HCT116 (cell line): ENCODE results near the gene ANXA4. TPM values are rescaled to one million over a fixed set of nuclear protein-coding genes. Genes with fewer than 3 reads are reported as not detected.

Experiments
- ATAC-seq: fragments of 200-7000 bp; cut with Tn5 transposase; 2 replicates; pipeline ENCODE4 v1.9.1; 2020; ENCODE audit warnings: mild to moderate bottlenecking, moderate library complexity
- BruUV-seq: library from RNA; stranded (reverse); fragments of 400-500 nt; replicated peaks from 2 replicates; lab custom pipeline; 2021; lab: Mats Ljungman, UMichigan
- CTCF ChIA-PET: fragments of 300-600 bp; sonication (Branson Sonifier 250); formaldehyde crosslinking; loops from one replicate; lab custom pipeline; 2021; ENCODE audit warnings: antibody characterized with exemption; lab: Charles Lee
- POLR2A ChIA-PET: fragments of 300-600, 350-600 bp; sonication (Branson Sonifier 250); formaldehyde crosslinking; loops from one replicate; lab custom pipeline; 2021; ENCODE audit warnings: antibody characterized with exemption; lab: Charles Lee
- RAD21 ChIA-PET, 2 experiments: fragments of 300-600 bp; sonication (Branson Sonifier 250); formaldehyde crosslinking; loops; one replicate each; lab custom pipeline; 2023; ENCODE audit warnings: low total read pairs in 2 of 2; ENCODE audit not compliant: uncharacterized antibody in 2 of 2, unreplicated experiment in 2 of 2, low non-redundant PET in 1 of 2; lab: Charles Lee
- DNase-seq: peaks from one replicate; pipeline ENCODE4 v3.0.0-alpha.2; 2010; ENCODE audit warnings: low read depth, low spot score
- H2AFZ ChIP-seq: fragments of 200-600 bp; shearing (Covaris generic), sonication (generic); 2 replicates; pipeline ENCODE4 v1.6.1; 2017; ENCODE audit warnings: low read depth, mixed run types, mixed read lengths, antibody characterized with exemption, low read length; ENCODE audit not compliant: poor library complexity, severe bottlenecking
- H3K27ac ChIP-seq: 2 replicates; pipeline ENCODE4 v1.5.1; 2012; ENCODE audit warnings: low read depth, low read length
- H3K27me3 ChIP-seq: fragments of 200-600 bp; sonication (generic); 2 replicates; pipeline ENCODE4 v1.6.1; 2016; ENCODE audit warnings: mixed run types, low read length, mixed read lengths; ENCODE audit not compliant: insufficient read depth
- H3K36me3 ChIP-seq, 2 experiments: fragments of 200-500 bp in 1 of 2; fragments of 200-600 bp in 1 of 2; sonication (Bioruptor generic) in 1 of 2; sonication (generic) in 1 of 2; 2 replicates each; pipeline versions ENCODE4 v1.5.1 to v1.6.1; 2014 to 2016; ENCODE audit warnings: low read length in 2 of 2, inconsistent platforms in 1 of 2, mixed read lengths in 1 of 2, mixed run types in 1 of 2; ENCODE audit not compliant: insufficient read depth in 2 of 2, control insufficient read depth in 1 of 2
- H3K4me1 ChIP-seq, 2 experiments: fragments of 200-600 bp in 1 of 2; sonication (generic) in 1 of 2; 2 replicates each; pipeline versions ENCODE4 v1.5.1 to v1.6.1; 2012 to 2017; ENCODE audit warnings: low read length in 2 of 2, inconsistent platforms in 1 of 2, mild to moderate bottlenecking in 1 of 2, mixed read lengths in 1 of 2, mixed run types in 1 of 2, moderate library complexity in 1 of 2; ENCODE audit not compliant: insufficient read depth in 2 of 2, control insufficient read depth in 1 of 2
- H3K4me2 ChIP-seq: fragments of 200-600 bp; sonication (generic); 2 replicates; pipeline ENCODE4 v1.6.1; 2017; ENCODE audit warnings: mixed run types, low read length, mixed read lengths
- H3K4me3 ChIP-seq, 2 experiments: fragments of 200-600 bp in 1 of 2; sonication (generic) in 1 of 2; replicated peaks in 1 of 2; 2 replicates each; pipeline ENCODE4 v1.5.1; 2011 to 2016; ENCODE audit warnings: low read length in 2 of 2, control low read depth in 1 of 2, low read depth in 1 of 2, mild to moderate bottlenecking in 1 of 2, mixed read lengths in 1 of 2, mixed run types in 1 of 2
- H3K79me2 ChIP-seq: fragments of 200-600 bp; sonication (generic); 2 replicates; pipeline ENCODE4 v1.6.1; 2017; ENCODE audit warnings: mild to moderate bottlenecking, mixed run types, low read length, moderate library complexity, mixed read lengths; ENCODE audit not compliant: insufficient read depth
- H3K9ac ChIP-seq: fragments of 200-600 bp; sonication (generic); 2 replicates; pipeline ENCODE4 v1.6.1; 2016; ENCODE audit warnings: low read length, mixed read lengths
- H3K9me2 ChIP-seq: fragments of 200-600 bp; sonication (generic), shearing (Covaris generic); 2 replicates; pipeline ENCODE4 v1.6.1; 2017; ENCODE audit warnings: mixed run types, mild to moderate bottlenecking, moderate library complexity; ENCODE audit not compliant: insufficient read depth
- H3K9me3 ChIP-seq, 2 experiments: fragments of 200-500 bp in 1 of 2; fragments of 200-600 bp in 1 of 2; sonication (Bioruptor generic) in 1 of 2; sonication (generic) in 1 of 2; 2 replicates each; pipeline ENCODE4 v1.6.1; 2014 to 2017; ENCODE audit warnings: low read length in 2 of 2, mixed read lengths in 2 of 2, inconsistent platforms in 1 of 2, low read depth in 1 of 2, mild to moderate bottlenecking in 1 of 2, mixed run types in 1 of 2, moderate library complexity in 1 of 2; ENCODE audit not compliant: control insufficient read depth in 1 of 2, insufficient read depth in 1 of 2
- H4K20me1 ChIP-seq: fragments of 200-600 bp; sonication (generic), shearing (Covaris generic); 2 replicates; pipeline ENCODE4 v1.6.1; 2017; ENCODE audit warnings: mixed run types, mild to moderate bottlenecking, moderate library complexity; ENCODE audit not compliant: insufficient read depth
- CTCF ChIP-seq, 3 experiments: fragments of 200-600 bp in 1 of 3; sonication (generic) in 1 of 3; IDR thresholded peaks in 2 of 3; conservative IDR thresholded peaks in 1 of 3; 2 replicates each; pipeline ENCODE4 v1.5.1; 2012 to 2017; ENCODE audit warnings: low read depth in 2 of 3, low read length in 2 of 3, antibody characterized with exemption in 1 of 3, borderline replicate concordance in 1 of 3, control low read depth in 1 of 3, mild to moderate bottlenecking in 1 of 3, mixed read lengths in 1 of 3, mixed run types in 1 of 3, moderate library complexity in 1 of 3; ENCODE audit not compliant: insufficient read depth in 1 of 3
- ELF1 ChIP-seq: IDR thresholded peaks from 2 replicates; pipeline ENCODE4 v1.6.1; 2012; ENCODE audit warnings: low read depth, borderline replicate concordance
- JUND ChIP-seq: IDR thresholded peaks from 2 replicates; pipeline ENCODE4 v1.6.1; 2012
- MAX ChIP-seq: IDR thresholded peaks from 2 replicates; pipeline ENCODE4 v1.6.1; 2012
- POLR2A ChIP-seq: IDR thresholded peaks from 2 replicates; pipeline ENCODE4 v1.7.0; 2011; ENCODE audit warnings: borderline replicate concordance; ENCODE audit not compliant: insufficient read depth, insufficient read length; ENCODE audit errors: extremely low read depth
- POLR2AphosphoS5 ChIP-seq: IDR thresholded peaks from 2 replicates; pipeline ENCODE4 v1.6.1; 2011; ENCODE audit warnings: mild to moderate bottlenecking, low read depth, low read length, moderate library complexity
- SIN3A ChIP-seq: IDR thresholded peaks from 2 replicates; pipeline ENCODE4 v1.6.1; 2012; ENCODE audit warnings: low read depth
- SP1 ChIP-seq: IDR thresholded peaks from 2 replicates; pipeline ENCODE4 v1.6.1; 2012; ENCODE audit warnings: low read depth
- SRF ChIP-seq: IDR thresholded peaks from 2 replicates; pipeline ENCODE4 v1.6.1; 2012; ENCODE audit warnings: low read depth
- YY1 ChIP-seq: IDR thresholded peaks from 2 replicates; pipeline ENCODE4 v1.6.1; 2011; ENCODE audit warnings: low read length, low read depth, moderate library complexity, mild to moderate bottlenecking; ENCODE audit not compliant: insufficient replicate concordance; ENCODE audit errors: extremely low read depth
- ZBTB33 ChIP-seq: IDR thresholded peaks from 2 replicates; pipeline ENCODE4 v1.6.1; 2011; ENCODE audit warnings: mild to moderate bottlenecking, low read length, moderate library complexity; ENCODE audit not compliant: insufficient replicate concordance; ENCODE audit errors: extremely low read depth
- ZFX ChIP-seq: fragments of 450-650 bp; IDR thresholded peaks from 2 replicates; pipeline ENCODE4 v1.6.1; 2017
- intact Hi-C: fragments of 100-400 bp; cut with micrococcal nuclease; formaldehyde crosslinking; loops from 2 replicates; pipeline ENCODE4 v1.10.0; 2022
- total RNA-seq: library from RNA; stranded (reverse); gene quantifications from one replicate; pipeline ENCODE4 v1.2.1, GENCODE V29; 2021; ENCODE audit not compliant: unreplicated experiment

The ANXA4 gene
- total RNA-seq, 1 experiment from 2014 or later, result 64.6 TPM

GRCh38 chr2:69694894-69695849 lies 46.8 kb upstream of the ANXA4 start:
- no peaks in the 10 kb centered on the region for H3K79me2 ChIP-seq
- POLR2A ChIA-PET, result no interaction called here
- ATAC-seq, result peak; percentile 30
- BruUV-seq, result no TSS peak
- H3K4me3 ChIP-seq, result no peak overlapping the region
- no peak overlapping the region for H2AFZ ChIP-seq
- H3K4me2 ChIP-seq, result peak overlapping the region; percentile 30; the same call in 1 of the 2 replicates
- RAD21 ChIA-PET, result no interaction called here
- no peaks in the 10 kb centered on the region for H3K9me2 ChIP-seq
- no peaks in the 10 kb centered on the region for H3K9me3 ChIP-seq
- CTCF ChIA-PET, result no interaction called here
- no peak overlapping the region for H3K27ac ChIP-seq
- H3K27me3 ChIP-seq, result no peaks in the 10 kb centered on the region
- peaks cover 4 to 13% of the 10 kb centered on the region in 2 experiments; a peak in 1 of 4 replicates for H3K4me1 ChIP-seq
- no peaks in the 10 kb centered on the region for H4K20me1 ChIP-seq
- intact Hi-C loops, result no loop called here
- H3K36me3 ChIP-seq, result no peaks in the 10 kb centered on the region
- TF ChIP-seq SP1 (no peak), SIN3A (no peak), ELF1 (no peak), CTCF (IDR thresholded peaks at IDR 0.05 in 2 of 3, conservative IDR thresholded peaks at IDR 0.05 in 1 of 3; ENCODE audit: borderline replicate concordance in 1 of 3, insufficient read depth in 1 of 3, low read depth in 2 of 3, low read length in 2 of 3) (no peak), YY1 (no peak), POLR2AphosphoS5 (no peak), POLR2A (no peak), MAX (no peak), SRF (no peak), JUND (no peak), ZFX (no peak), ZBTB33 (no peak)
- H3K9ac ChIP-seq, result no peak overlapping the region
- no peak for DNase-seq
